Gastroesophageal sphincter (tissue), 4 donors: ENCODE results near the gene CAPN12. TPM values are rescaled to one million over a fixed set of nuclear protein-coding genes. Genes with fewer than 3 reads are reported as not detected.

Source experiments
- ATAC-seq: fragments of 150-250 bp; one replicate; pipeline ENCODE4 v1.9.1; 2016; ENCODE audit warnings: mild to moderate bottlenecking, moderate library complexity
- H3K27ac ChIP-seq, 4 donors: fragments of 200-600 bp; sonication (generic) in 3 of 4; 1 replicate in 3 of 4; 2 replicates in 1 of 4; pipeline ENCODE4 v1.5.1; 2016 to 2019
- H3K27me3 ChIP-seq: fragments of 200-600 bp; sonication (generic); one replicate; pipeline ENCODE4 v1.5.1; 2019
- H3K36me3 ChIP-seq, 2 donors: fragments of 200-600 bp; sonication (generic); one replicate each; pipeline ENCODE4 v1.5.1; 2019; ENCODE audit warnings: control low read depth in 1 of 2
- H3K4me1 ChIP-seq, 3 donors: fragments of 200-600 bp; sonication (generic); 1 replicate in 2 of 3; 2 replicates in 1 of 3; pipeline ENCODE4 v1.5.1; 2016 to 2019; ENCODE audit warnings: control low read depth in 2 of 3
- H3K4me3 ChIP-seq, 2 donors: fragments of 200-600 bp; sonication (generic); one replicate each; pipeline ENCODE4 v1.5.1; 2019; ENCODE audit warnings: mild to moderate bottlenecking in 1 of 2, moderate library complexity in 1 of 2
- H3K9me3 ChIP-seq, 3 donors: fragments of 200-600 bp; sonication (generic); one replicate each; pipeline ENCODE4 v1.5.1; 2017 to 2019; ENCODE audit warnings: control low read depth in 2 of 3
- CTCF ChIP-seq, 4 experiments: fragments of 200-600 bp in 2 of 4; fragments of 450-650 bp in 2 of 4; sonication (generic) in 1 of 4; IDR thresholded peaks; one replicate each; pipeline ENCODE4 v1.5.1; 2017 to 2019; ENCODE audit warnings: antibody characterized with exemption in 4 of 4, mild to moderate bottlenecking in 2 of 4, moderate library complexity in 2 of 4
- EP300 ChIP-seq: sonication (generic); formaldehyde crosslinking; IDR thresholded peaks from one replicate; pipeline ENCODE4 v1.6.1; 2017; ENCODE audit warnings: antibody characterized with exemption, mild to moderate bottlenecking
- POLR2A ChIP-seq, 2 donors: fragments of 450-650 bp; IDR thresholded peaks; one replicate each; pipeline ENCODE4 v1.6.1; 2017; ENCODE audit warnings: antibody characterized with exemption in 2 of 2, mild to moderate bottlenecking in 2 of 2, moderate library complexity in 1 of 2
- POLR2AphosphoS5 ChIP-seq: sonication (generic); formaldehyde crosslinking; IDR thresholded peaks from one replicate; pipeline ENCODE4 v1.6.1; 2017; ENCODE audit warnings: antibody characterized with exemption
- WGBS, 2 donors: methylation state at CpG; one replicate each; pipeline ENCODE4 v1.1.5; 2018; ENCODE audit warnings: low coverage in 1 of 2; 5-methylcytosine and 5-hydroxymethylcytosine counted together
- total RNA-seq, 4 donors: library from RNA; depleted of rRNA; stranded (reverse); fragments of >200 nt; gene quantifications; one replicate each; pipeline ENCODE4 v1.1.0, GENCODE V29; 2016

Gene CAPN12
- total RNA-seq, 4 donors from 2014 or later = 0.93 to 2.2 (median 1.1) TPM; not detected in 1

- Histone ChIP-seq H3K4me3 (no peak overlapping the region), H3K27ac (peak overlapping the region in 3 of 4 donors; percentile 5 to 80 (median 77)), H3K36me3 (peaks cover 0 to 64% of the 10 kb centered on the region in 2 donors), H3K4me1 (peaks cover 0 to 71% (median 3%) of the 10 kb centered on the region in 3 donors), H3K9me3 (no peaks in the 10 kb centered on the region), H3K27me3 (no peaks in the 10 kb centered on the region)
- no peak for TF ChIP-seq POLR2AphosphoS5
- TF ChIP-seq POLR2A (IDR thresholded peaks at IDR 0.05) = no peak
- TF ChIP-seq EP300 = no peak
- TF ChIP-seq CTCF (IDR thresholded peaks at IDR 0.05) = no peak
- no peak for ATAC-seq
- WGBS, 2 donors = 73% methylated on average over 5 of the region's 7 CpGs; no CpG with 5 or more reads in 1 of the 2 donors
Measured at GRCh38 chr19:38730470-38730730, 13.9 kb downstream of the CAPN12 start.

GRCh38 chr19:38729653-38730469 lies 14.4 kb downstream of the CAPN12 start:
- WGBS, 2 donors = 73 to 85% methylated on average over 3 to 5 of the region's 17 CpGs
- no peak overlapping the region for H3K4me3 ChIP-seq
- H3K9me3 ChIP-seq = no peaks in the 10 kb centered on the region
- peaks cover 0 to 65% (median 3%) of the 10 kb centered on the region in 3 donors for H3K4me1 ChIP-seq
- no peaks in the 10 kb centered on the region for H3K27me3 ChIP-seq
- ATAC-seq = peak; percentile 59
- H3K36me3 ChIP-seq = peaks cover 0 to 69% of the 10 kb centered on the region in 2 donors
- peak overlapping the region in 3 of 4 donors; percentile 58 to 75 (median 64) for H3K27ac ChIP-seq
- TF ChIP-seq CTCF (IDR thresholded peaks at IDR 0.05) (peak in 3 of 4 experiments; percentile 72 to 84 (median 76)), POLR2AphosphoS5 (no peak)

- H3K4me3 ChIP-seq = no peak overlapping the region
- peak overlapping the region in 3 of 4 donors; percentile 58 to 75 (median 64) for H3K27ac ChIP-seq
- H3K36me3 ChIP-seq = peaks cover 0 to 78% of the 10 kb centered on the region in 2 donors
- H3K9me3 ChIP-seq = no peaks in the 10 kb centered on the region
- TF ChIP-seq POLR2AphosphoS5 = no peak
- TF ChIP-seq POLR2A (IDR thresholded peaks at IDR 0.05) = no peak
- TF ChIP-seq EP300 = no peak
- TF ChIP-seq CTCF (IDR thresholded peaks at IDR 0.05) = no peak
- ATAC-seq = no peak
- H3K4me1 ChIP-seq = peaks cover 0 to 59% (median 3%) of the 10 kb centered on the region in 3 donors
- H3K27me3 ChIP-seq = no peaks in the 10 kb centered on the region
- WGBS, 2 donors = 80% methylated on average over 1 of the region's 37 CpGs; no CpG with 5 or more reads in 1 of the 2 donors
Measured at GRCh38 chr19:38728752-38729541, 15.3 kb downstream of the CAPN12 start.

GRCh38 chr19:38727868-38728660 lies 16.2 kb downstream of the CAPN12 start:
- no peak for ATAC-seq
- WGBS, 2 donors = 53 to 71% methylated on average over 12 to 21 of the region's 33 CpGs
- H3K27me3 ChIP-seq = no peaks in the 10 kb centered on the region
- TF ChIP-seq EP300 (no peak), POLR2A (IDR thresholded peaks at IDR 0.05) (no peak), POLR2AphosphoS5 (no peak), CTCF (IDR thresholded peaks at IDR 0.05) (no peak)
- peaks cover 0 to 87% of the 10 kb centered on the region in 2 donors for H3K36me3 ChIP-seq
- peak overlapping the region in 3 of 4 donors; percentile 58 to 75 (median 64) for H3K27ac ChIP-seq
- no peak overlapping the region for H3K4me3 ChIP-seq
- H3K4me1 ChIP-seq = peaks cover 0 to 56% (median 3%) of the 10 kb centered on the region in 3 donors
- H3K9me3 ChIP-seq = no peaks in the 10 kb centered on the region
